Stimulated activated CD8-positive, alpha-beta memory T cell treated with anti-CD3 and anti-CD28 coated beads, Interleukin-12 subunit alpha, Interleukin-12 subunit beta, amount 100 ng/mL, for 4 hours (primary cell): ENCODE measurements around the gene TMIGD2.
A peak's percentile ranks its signal among the peaks of the same experiment; 100 is the strongest.
"Not testable (repeated sequence)": the region's sequence is repeated elsewhere in the genome, so short reads cannot be mapped to it uniquely, and the experiment has no call there.

Experiments
- DNase-seq: peaks from one replicate; pipeline ENCODE4 v3.0.0-alpha.2; 2020; ENCODE audit warnings: low read depth

TMIGD2 gene

GRCh38 chr19:4266253-4267000 is 35.8 kb downstream of the TMIGD2 start:
- DNase-seq, result no peak

GRCh38 chr19:4264812-4265211 is 37.4 kb downstream of the TMIGD2 start:
- no peak for DNase-seq

- DNase-seq, result no peak
Measured at GRCh38 chr19:4260613-4261191, 41.5 kb downstream of the TMIGD2 start.

- DNase-seq, result no peak
Measured at GRCh38 chr19:4258181-4258580, 44.0 kb downstream of the TMIGD2 start.

- DNase-seq, result no peak
Measured at GRCh38 chr19:4257025-4257424, 45.2 kb downstream of the TMIGD2 start.

- no peak for DNase-seq
Measured at GRCh38 chr19:4256563-4256962, 45.6 kb downstream of the TMIGD2 start.

GRCh38 chr19:4246767-4247593 is 55.2 kb downstream of the TMIGD2 start, which contains the start of gene YJU2:
YJU2 (plus strand) TSS chr19:4247080; CDS start chr19:4247147, 67 bp downstream.
- peak; percentile 91 for DNase-seq

- not testable (repeated sequence) for DNase-seq
Measured at GRCh38 chr19:4245938-4246337, 56.3 kb downstream of the TMIGD2 start.
